Endothelial cell of umbilical vein (primary cell): ENCODE data around the gene TMEM184B. TPM values are rescaled to one million over a fixed set of nuclear protein-coding genes. Genes with fewer than 3 reads are reported as not detected.

Source experiments
- BruUV-seq: library from RNA; stranded (reverse); fragments of 400-500 nt; replicated peaks from 2 replicates; lab custom pipeline; 2021; lab: Mats Ljungman, UMichigan
- CTCF ChIA-PET: fragments of 300-600, 350-600 bp; sonication (Branson Sonifier 250); formaldehyde crosslinking; loops from one replicate; lab custom pipeline; 2021; ENCODE audit warnings: antibody characterized with exemption, inconsistent platforms; lab: Charles Lee
- POLR2A ChIA-PET: fragments of 300-600, 350-600 bp; sonication (Branson Sonifier 250); formaldehyde crosslinking; loops from one replicate; lab custom pipeline; 2021; ENCODE audit warnings: antibody characterized with exemption, inconsistent platforms; lab: Charles Lee
- DNase-seq: peaks from one replicate; pipeline ENCODE4 v3.0.0-alpha.2; 2011; ENCODE audit warnings: low read depth, low spot score
- FAIRE-seq: peaks from 2 replicates; lab custom pipeline; 2011; peaks lifted over from hg19 to GRCh38; lab: Jason Lieb, UNC
- H2AFZ ChIP-seq: 2 replicates; pipeline ENCODE4 v1.6.0; 2012; ENCODE audit warnings: low read depth, low read length, control low read depth, inconsistent platforms
- H3K27ac ChIP-seq: 2 replicates; pipeline ENCODE4 v1.5.1; 2011; ENCODE audit warnings: low read depth, mild to moderate bottlenecking, control low read depth, low read length, moderate library complexity; ENCODE audit not compliant: insufficient read depth
- H3K27me3 ChIP-seq, 2 experiments: 2 replicates each; pipeline versions ENCODE4 v1.6.0 to v1.6.1; 2011; ENCODE audit warnings: low read length in 2 of 2, mixed read lengths in 1 of 2; ENCODE audit not compliant: control insufficient read depth in 2 of 2, insufficient read depth in 2 of 2
- H3K36me3 ChIP-seq, 2 experiments: 2 replicates in 1 of 2; 3 replicates in 1 of 2; pipeline ENCODE4 v1.5.1; 2011; ENCODE audit warnings: low read length in 2 of 2, mild to moderate bottlenecking in 1 of 2, moderate library complexity in 1 of 2; ENCODE audit not compliant: control insufficient read depth in 2 of 2, insufficient read depth in 2 of 2; ENCODE audit errors: extremely low read depth in 1 of 2
- H3K4me1 ChIP-seq: 3 replicates; pipeline ENCODE4 v1.5.1; 2011; ENCODE audit warnings: mild to moderate bottlenecking, low read length; ENCODE audit not compliant: control insufficient read depth, insufficient read depth; ENCODE audit errors: extremely low read depth
- H3K4me2 ChIP-seq: 2 replicates; pipeline ENCODE4 v1.6.1; 2011; ENCODE audit warnings: low read length, control low read depth, mixed read lengths; ENCODE audit not compliant: insufficient read depth
- H3K4me3 ChIP-seq, 3 experiments: fragments of 200-600 bp in 1 of 3; sonication (generic), shearing (Covaris generic) in 1 of 3; replicated peaks in 1 of 3; 2 replicates each; pipeline ENCODE4 v1.5.1; 2011 to 2016; ENCODE audit warnings: control low read depth in 3 of 3, low read length in 3 of 3, mild to moderate bottlenecking in 2 of 3, inconsistent platforms in 1 of 3, low read depth in 1 of 3, moderate library complexity in 1 of 3; ENCODE audit not compliant: insufficient read depth in 1 of 3
- H3K79me2 ChIP-seq: 2 replicates; pipeline ENCODE4 v1.6.0; 2012; ENCODE audit warnings: low read length, inconsistent platforms; ENCODE audit not compliant: control insufficient read depth, insufficient read depth
- H3K9ac ChIP-seq: replicated peaks from 2 replicates; pipeline ENCODE3; 2011; ENCODE audit warnings: low read length, control low read depth; ENCODE audit not compliant: insufficient read depth; ENCODE audit errors: extremely low read depth
- H3K9me1 ChIP-seq: replicated peaks from 3 replicates; pipeline ENCODE4 v1.6.0; 2011; ENCODE audit warnings: mild to moderate bottlenecking, low read length; ENCODE audit not compliant: control insufficient read depth, insufficient read depth; ENCODE audit errors: extremely low read depth
- H3K9me3 ChIP-seq: replicated peaks from 2 replicates; pipeline ENCODE4 v1.5.1; 2012; ENCODE audit warnings: low read length, inconsistent platforms; ENCODE audit not compliant: control insufficient read depth, insufficient read depth
- H4K20me1 ChIP-seq: replicated peaks from 2 replicates; pipeline ENCODE3; 2011; ENCODE audit warnings: mild to moderate bottlenecking, low read length; ENCODE audit not compliant: control insufficient read depth, insufficient read depth; ENCODE audit errors: extremely low read depth
- CTCF ChIP-seq, 2 donors: IDR thresholded peaks; 1 replicate in 1 of 2; 2 replicates in 1 of 2; pipeline ENCODE4 v1.5.1; 2011; ENCODE audit warnings: low read length in 2 of 2, mild to moderate bottlenecking in 2 of 2, moderate library complexity in 2 of 2, control low read depth in 1 of 2, inconsistent platforms in 1 of 2, low read depth in 1 of 2; ENCODE audit not compliant: insufficient read depth in 1 of 2; ENCODE audit errors: extremely low read depth in 1 of 2
- FOS ChIP-seq: IDR thresholded peaks from 2 replicates; pipeline ENCODE4 v1.6.1; 2011; ENCODE audit warnings: mild to moderate bottlenecking, low read length, moderate library complexity, borderline replicate concordance; ENCODE audit not compliant: insufficient read depth
- JUN ChIP-seq: IDR thresholded peaks from 2 replicates; pipeline ENCODE4 v1.6.1; 2011; ENCODE audit warnings: borderline replicate concordance, low read depth; ENCODE audit not compliant: insufficient read length, insufficient read depth
- MAX ChIP-seq: IDR thresholded peaks from 2 replicates; pipeline ENCODE4 v1.6.1; 2011; ENCODE audit not compliant: insufficient read depth, insufficient read length
- MYC ChIP-seq: IDR thresholded peaks from one replicate; pipeline ENCODE4 v1.6.1; 2011; ENCODE audit warnings: mild to moderate bottlenecking, low read depth, low read length
- POLR2A ChIP-seq: IDR thresholded peaks from 2 replicates; pipeline ENCODE4 v1.6.1; 2012; ENCODE audit warnings: low read depth, mild to moderate bottlenecking, control low read depth, low read length
- POLR2AphosphoS5 ChIP-seq: IDR thresholded peaks from 2 replicates; pipeline ENCODE4 v1.6.1; 2012; ENCODE audit warnings: low read depth, mild to moderate bottlenecking, control low read depth, low read length, moderate library complexity; ENCODE audit not compliant: insufficient read depth
- dilution Hi-C: fragments of 300-500 bp; cut with MboI; formaldehyde crosslinking; loops from one replicate; pipeline ENCODE4 v1.15.0; 2019; ENCODE audit warnings: low sequenced_read_pairs; ENCODE audit not compliant: extremely low pct_ligation_motif_present
- intact Hi-C: fragments of 100-400 bp; cut with micrococcal nuclease; formaldehyde crosslinking; loops from one replicate; pipeline ENCODE4 v1.10.0; 2022
- polyA plus RNA-seq, 4 experiments: library from polyadenylated mRNA; depleted of rRNA in 3 of 4; stranded (reverse) in 3 of 4; unstranded in 1 of 4; fragments of >200 nt; gene quantifications; 2 replicates each; pipeline versions ENCODE4 v1.2.1 to v1.2.3, GENCODE V29; 2011 to 2012; ENCODE audit warnings: missing spikeins in 1 of 4
- total RNA-seq: library from RNA; stranded (reverse); gene quantifications from 2 replicates; pipeline ENCODE4 v1.2.3, GENCODE V29; 2021

Gene TMEM184B
- total and polyA plus RNA-seq, 2 donors (not counting 3 experiments of a cell fraction or from before 2014, with no cell fraction given), result 72.5 to 96.6 TPM

- DNase-seq, result no peak
- no peaks in the 10 kb centered on the region for H3K36me3 ChIP-seq
- H3K79me2 ChIP-seq, result no peaks in the 10 kb centered on the region
- BruUV-seq, result no TSS peak
- dilution Hi-C loops (no loop called here), intact Hi-C loops (no loop called here)
- H3K4me3 ChIP-seq, result no peak overlapping the region
- H3K27me3 ChIP-seq, result no peaks in the 10 kb centered on the region
- H3K4me2 ChIP-seq, result no peak overlapping the region
- no peaks in the 10 kb centered on the region for H4K20me1 ChIP-seq
- FAIRE-seq, result no peak
- H3K4me1 ChIP-seq, result peaks cover 31% of the 10 kb centered on the region
- no peak for TF ChIP-seq CTCF (IDR thresholded peaks at IDR 0.05; ENCODE audit: extremely low read depth in 1 of 2, insufficient read depth in 1 of 2, low read depth in 1 of 2, low read length in 2 of 2)
- TF ChIP-seq JUN, result no peak
- no peak for TF ChIP-seq FOS
- no peak for TF ChIP-seq POLR2A
- no peak for TF ChIP-seq MYC
- no peak for TF ChIP-seq MAX
- TF ChIP-seq POLR2AphosphoS5, result no peak
- H3K27ac ChIP-seq, result no peak overlapping the region
- CTCF ChIA-PET, result interaction anchor here (1.6 kb wide), 1 partner anchor 70 kb away, joined by 4 read pairs; no protein-coding TSS in a partner anchor
- POLR2A ChIA-PET, result no interaction called here
- no peak overlapping the region for H2AFZ ChIP-seq
- no peaks in the 10 kb centered on the region for H3K9me1 ChIP-seq
- H3K9ac ChIP-seq, result no peak overlapping the region
- no peaks in the 10 kb centered on the region for H3K9me3 ChIP-seq
Observed at GRCh38 chr22:38184788-38185187, 88.0 kb downstream of the TMEM184B start.
